SK-N-SH treated with all-trans-retinoic acid at 6 μM for 48 hours (cell line): ENCODE results near the gene AEBP1.

Experiments
- ATAC-seq: fragments of 200-7000 bp; cut with Tn5 transposase; 3 replicates; pipeline ENCODE4 v1.9.1; 2020; ENCODE audit warnings: mild to moderate bottlenecking, moderate library complexity
- ARNTL ChIP-seq: fragments of 450-650 bp; formaldehyde crosslinking; IDR thresholded peaks from 2 replicates; pipeline ENCODE4 v1.5.0; 2020; ENCODE audit warnings: low read depth, mild to moderate bottlenecking, moderate library complexity, borderline replicate concordance
- CREB5 ChIP-seq: fragments of 250-450 bp; sonication (Bioruptor Pico); IDR thresholded peaks from 2 replicates; pipeline ENCODE4 v1.5.1; 2020; ENCODE audit warnings: low read depth, mild to moderate bottlenecking, moderate library complexity
- ESRRG ChIP-seq: fragments of 250-450 bp; sonication (Bioruptor Pico); IDR thresholded peaks from 2 replicates; pipeline ENCODE4 v1.6.1; 2021; ENCODE audit warnings: mild to moderate bottlenecking
- GLIS3 ChIP-seq: fragments of 250-450 bp; sonication (Bioruptor Pico); IDR thresholded peaks from 2 replicates; pipeline ENCODE4 v1.5.0; 2020; ENCODE audit warnings: mild to moderate bottlenecking, moderate library complexity
- ISL1 ChIP-seq: fragments of 250-450 bp; sonication (Bioruptor Pico); IDR thresholded peaks from 2 replicates; pipeline ENCODE4 v2.1.2; 2022; ENCODE audit warnings: mild to moderate bottlenecking, moderate library complexity
- OSR1 ChIP-seq: fragments of 250-450 bp; sonication (Bioruptor Pico); IDR thresholded peaks from 2 replicates; pipeline ENCODE4 v1.8.0; 2022; ENCODE audit warnings: moderate library complexity, mild to moderate bottlenecking, inconsistent platforms
- PPARA ChIP-seq: fragments of 250-450 bp; sonication (Bioruptor Pico); IDR thresholded peaks from 2 replicates; pipeline ENCODE4 v1.5.0; 2020; ENCODE audit warnings: mild to moderate bottlenecking, borderline replicate concordance
- RARB ChIP-seq: fragments of 250-450 bp; sonication (Bioruptor Pico); IDR thresholded peaks from 2 replicates; pipeline ENCODE4 v1.8.0; 2021; ENCODE audit warnings: mild to moderate bottlenecking, moderate library complexity
- TCF4 ChIP-seq: fragments of 250-450 bp; sonication (Bioruptor Pico); IDR thresholded peaks from 2 replicates; pipeline ENCODE4 v1.8.0; 2021; ENCODE audit warnings: mild to moderate bottlenecking, moderate library complexity, borderline replicate concordance
- TOX ChIP-seq: fragments of 250-450 bp; sonication (Bioruptor Pico); IDR thresholded peaks from 2 replicates; pipeline ENCODE4 v1.8.0; 2021; ENCODE audit warnings: mild to moderate bottlenecking, moderate library complexity, borderline replicate concordance
- ZC3H10 ChIP-seq: fragments of 250-450 bp; sonication (Bioruptor Pico); IDR thresholded peaks from 2 replicates; pipeline ENCODE4 v1.5.1; 2021; ENCODE audit warnings: mild to moderate bottlenecking, moderate library complexity
- ZFP3 ChIP-seq: fragments of 250-450 bp; sonication (Bioruptor Pico); IDR thresholded peaks from 2 replicates; pipeline ENCODE4 v1.5.0; 2020; ENCODE audit warnings: mild to moderate bottlenecking, moderate library complexity
- ZFP30 ChIP-seq: fragments of 450-650 bp; formaldehyde crosslinking; IDR thresholded peaks from 2 replicates; pipeline ENCODE4 v1.5.0; 2022; ENCODE audit warnings: mild to moderate bottlenecking, moderate library complexity
- ZNF565 ChIP-seq: fragments of 450-650 bp; formaldehyde crosslinking; conservative IDR thresholded peaks from 2 replicates; pipeline ENCODE4 v1.5.0; 2020; ENCODE audit warnings: low read depth, mild to moderate bottlenecking, moderate library complexity
- ZNF70 ChIP-seq: fragments of 450-650 bp; formaldehyde crosslinking; IDR thresholded peaks from 2 replicates; pipeline ENCODE4 v1.5.0; 2020; ENCODE audit warnings: mild to moderate bottlenecking, moderate library complexity
- ZNF8 ChIP-seq: fragments of 450-650 bp; formaldehyde crosslinking; IDR thresholded peaks from 2 replicates; pipeline ENCODE4 v1.5.0; 2020; ENCODE audit warnings: mild to moderate bottlenecking, moderate library complexity
- TF ChIP-seq, protein P1 (sequence below): fragments of 250-450 bp; sonication (Bioruptor Pico); IDR thresholded peaks from 2 replicates; pipeline ENCODE4 v1.8.0; 2021; ENCODE audit warnings: low read depth, mild to moderate bottlenecking, moderate library complexity, borderline replicate concordance
- TF ChIP-seq, protein P2 (sequence below): fragments of 250-450 bp; sonication (Bioruptor Pico); IDR thresholded peaks from 2 replicates; pipeline ENCODE4 v1.8.0; 2020; ENCODE audit warnings: mild to moderate bottlenecking, moderate library complexity, borderline replicate concordance

AEBP1 gene

DNA sequence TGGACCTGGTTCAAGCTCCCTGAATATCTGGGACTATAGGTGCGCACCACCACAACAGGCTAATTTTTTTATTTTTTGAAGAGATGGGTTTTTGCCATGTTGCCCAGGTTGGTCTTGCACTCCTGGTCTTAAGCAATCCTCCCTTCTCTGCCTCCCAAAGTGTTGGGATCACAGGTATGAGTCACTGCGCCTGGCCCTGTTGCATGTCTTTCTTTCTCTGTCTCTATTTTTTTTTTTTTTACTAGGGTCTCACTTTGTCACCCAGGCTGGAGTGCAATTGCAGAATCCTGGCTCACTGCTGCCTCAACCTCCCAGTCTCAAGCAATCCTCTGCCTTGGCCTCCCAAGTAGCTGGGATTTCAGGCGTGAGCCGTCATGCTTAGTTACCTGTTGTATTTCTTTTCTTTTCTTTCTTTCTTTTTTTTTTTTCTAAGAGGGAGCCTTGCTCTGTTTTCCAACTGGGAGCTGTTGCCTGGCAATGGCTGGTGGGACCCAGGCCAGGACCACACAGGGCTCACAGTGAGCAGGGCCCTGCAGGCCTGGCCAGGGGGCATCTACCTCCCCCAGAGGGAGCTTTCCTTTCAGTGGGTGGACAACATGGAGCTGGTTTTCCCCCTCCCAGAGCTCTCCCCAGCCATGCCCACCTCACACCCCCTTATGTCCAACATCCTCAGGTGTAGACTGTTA is 30.9 kb downstream of the AEBP1 start (continued):
- TF ChIP-seq ZNF70 (CRISPR knock-in tag) (no peak), RARB (CRISPR knock-in tag) (no peak)
- TF ChIP-seq, all 23 proteins: peak for 0

- TF ChIP-seq, protein P1, sequence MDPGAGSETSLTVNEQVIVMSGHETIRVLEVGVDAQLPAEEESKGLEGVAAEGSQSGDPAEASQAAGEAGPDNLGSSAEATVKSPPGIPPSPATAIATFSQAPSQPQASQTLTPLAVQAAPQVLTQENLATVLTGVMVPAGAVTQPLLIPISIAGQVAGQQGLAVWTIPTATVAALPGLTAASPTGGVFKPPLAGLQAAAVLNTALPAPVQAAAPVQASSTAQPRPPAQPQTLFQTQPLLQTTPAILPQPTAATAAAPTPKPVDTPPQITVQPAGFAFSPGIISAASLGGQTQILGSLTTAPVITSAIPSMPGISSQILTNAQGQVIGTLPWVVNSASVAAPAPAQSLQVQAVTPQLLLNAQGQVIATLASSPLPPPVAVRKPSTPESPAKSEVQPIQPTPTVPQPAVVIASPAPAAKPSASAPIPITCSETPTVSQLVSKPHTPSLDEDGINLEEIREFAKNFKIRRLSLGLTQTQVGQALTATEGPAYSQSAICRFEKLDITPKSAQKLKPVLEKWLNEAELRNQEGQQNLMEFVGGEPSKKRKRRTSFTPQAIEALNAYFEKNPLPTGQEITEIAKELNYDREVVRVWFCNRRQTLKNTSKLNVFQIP: no peak
- peak; percentile 34; the same call in 1 of the 3 replicates for ATAC-seq
Observed at GRCh38 chr7:44136731-44137130, 32.6 kb downstream of the AEBP1 start.

DNA sequence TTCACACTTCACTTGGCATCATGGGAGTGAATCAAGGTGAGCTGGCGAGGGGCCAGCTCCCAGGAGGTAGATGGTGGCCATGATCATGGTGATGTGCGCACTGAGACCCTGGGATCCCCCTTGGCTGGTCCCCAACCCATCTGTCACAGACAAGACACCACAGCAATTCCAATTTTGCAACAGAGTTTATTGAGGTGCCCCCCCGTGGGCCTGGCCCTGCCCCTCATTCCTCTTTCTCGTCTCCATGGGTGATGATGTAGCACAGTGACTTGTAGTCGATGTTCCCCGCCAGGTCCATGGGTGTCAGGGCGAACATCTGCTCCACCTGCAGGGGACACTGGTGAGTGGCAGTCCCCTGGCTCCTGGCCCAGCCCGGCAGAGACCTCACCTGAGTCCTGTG is 34.6 kb downstream of the AEBP1 start:
- TF ChIP-seq, protein P2, sequence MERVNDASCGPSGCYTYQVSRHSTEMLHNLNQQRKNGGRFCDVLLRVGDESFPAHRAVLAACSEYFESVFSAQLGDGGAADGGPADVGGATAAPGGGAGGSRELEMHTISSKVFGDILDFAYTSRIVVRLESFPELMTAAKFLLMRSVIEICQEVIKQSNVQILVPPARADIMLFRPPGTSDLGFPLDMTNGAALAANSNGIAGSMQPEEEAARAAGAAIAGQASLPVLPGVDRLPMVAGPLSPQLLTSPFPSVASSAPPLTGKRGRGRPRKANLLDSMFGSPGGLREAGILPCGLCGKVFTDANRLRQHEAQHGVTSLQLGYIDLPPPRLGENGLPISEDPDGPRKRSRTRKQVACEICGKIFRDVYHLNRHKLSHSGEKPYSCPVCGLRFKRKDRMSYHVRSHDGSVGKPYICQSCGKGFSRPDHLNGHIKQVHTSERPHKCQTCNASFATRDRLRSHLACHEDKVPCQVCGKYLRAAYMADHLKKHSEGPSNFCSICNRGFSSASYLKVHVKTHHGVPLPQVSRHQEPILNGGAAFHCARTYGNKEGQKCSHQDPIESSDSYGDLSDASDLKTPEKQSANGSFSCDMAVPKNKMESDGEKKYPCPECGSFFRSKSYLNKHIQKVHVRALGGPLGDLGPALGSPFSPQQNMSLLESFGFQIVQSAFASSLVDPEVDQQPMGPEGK (CRISPR knock-in tag): no peak
- TF ChIP-seq, protein P1: no peak
- no peak for TF ChIP-seq ISL1
- TF ChIP-seq ZNF8 (CRISPR knock-in tag): no peak
- no peak for TF ChIP-seq GLIS3 (CRISPR knock-in tag)
- TF ChIP-seq ZC3H10 (CRISPR knock-in tag): no peak
- ATAC-seq: no peak

GRCh38 chr7:44139311-44140010 is 35.3 kb downstream of the AEBP1 start:
- no peak for ATAC-seq
- no peak for TF ChIP-seq ZNF8 (CRISPR knock-in tag)
- TF ChIP-seq OSR1: no peak
- TF ChIP-seq, protein P1: no peak
- TF ChIP-seq ZNF70 (CRISPR knock-in tag): no peak
- no peak for TF ChIP-seq TCF4

GRCh38 chr7:44140341-44140740 is 36.2 kb downstream of the AEBP1 start:
- TF ChIP-seq ZNF8 (CRISPR knock-in tag) (no peak), ZFP30 (no peak), PPARA (no peak), ESRRG (CRISPR knock-in tag) (no peak)
- TF ChIP-seq, protein P1: no peak
- no peak for ATAC-seq

DNA sequence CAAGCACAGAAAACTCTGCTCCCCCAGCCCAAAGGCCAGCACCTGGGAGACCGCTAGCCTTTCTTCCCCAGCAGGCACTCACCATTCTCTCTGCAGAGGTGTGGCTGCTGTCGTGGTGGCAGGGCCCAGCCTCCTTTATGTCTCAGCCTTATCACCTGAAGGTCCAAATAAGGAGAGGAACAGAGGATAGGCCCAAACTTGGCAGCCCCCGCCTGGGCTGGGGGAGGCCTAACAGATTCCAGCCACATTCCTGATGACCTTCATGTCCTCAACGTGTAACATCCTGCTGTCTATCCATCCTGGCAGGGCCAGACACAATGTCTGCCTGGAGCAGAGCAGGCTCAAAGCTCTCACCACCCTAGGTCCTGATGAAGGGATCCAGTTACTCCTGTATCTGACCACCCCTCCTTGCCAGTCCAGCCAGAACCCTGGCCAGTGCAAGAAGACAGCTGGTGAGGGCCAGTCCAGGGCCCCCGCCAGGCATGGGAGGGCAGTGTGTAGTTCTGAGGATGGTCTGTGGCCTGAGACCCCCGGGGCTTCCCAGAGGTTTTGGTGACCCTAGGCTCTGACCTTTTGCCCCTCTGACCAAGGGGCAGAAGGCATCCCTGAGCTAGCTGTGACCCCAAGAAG is 37.2 kb downstream of the AEBP1 start, which contains the start of gene MYL7:
TSS of gene MYL7 (minus strand) at position 112 of the 630 bp plus-strand sequence. CDS start at position 85, 27 bp downstream.
- TF ChIP-seq ZNF8 (CRISPR knock-in tag) (no peak), TOX (CRISPR knock-in tag) (no peak), PPARA (no peak), ARNTL (no peak), ZFP30 (no peak), CREB5 (CRISPR knock-in tag) (no peak), ZFP3 (CRISPR knock-in tag) (no peak), ZC3H10 (CRISPR knock-in tag) (no peak), ZNF565 (no peak), ESRRG (CRISPR knock-in tag) (no peak)
- TF ChIP-seq, all 23 proteins: peak for 0
- no peak for ATAC-seq
